ENCODE data around the gene ZNF883.
"Not testable (repeated sequence)": the region's sequence is repeated elsewhere in the genome, so short reads cannot be mapped to it uniquely, and the experiment has no call there.

The ZNF883 gene

DNA sequence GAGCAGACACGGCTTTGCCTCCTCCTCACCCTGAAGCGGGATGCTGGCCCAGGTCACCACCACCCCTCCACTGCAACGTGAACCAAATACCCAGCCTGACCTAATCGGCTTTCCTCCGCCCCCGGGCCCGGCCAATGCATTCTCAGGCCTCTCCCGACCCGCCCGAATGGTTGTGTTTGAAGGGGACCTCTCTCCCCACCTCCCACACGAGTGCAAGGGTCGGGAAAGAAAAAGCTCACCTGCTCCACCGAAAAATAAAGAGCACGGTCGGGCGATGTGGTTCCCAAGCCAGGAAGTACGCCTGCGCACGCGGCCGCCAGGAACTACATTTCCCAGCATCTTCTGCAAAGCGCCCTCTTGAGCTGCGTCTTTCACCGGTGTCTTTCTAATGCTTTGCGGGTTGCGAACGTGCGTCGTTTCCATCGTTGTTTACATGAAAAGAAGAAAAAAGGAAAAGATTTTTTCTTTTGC is at the start of gene ZNF883:
Gene ZNF883 (minus strand): TSS at position 282 of the 471 bp plus-strand sequence.
- Histone ChIP-seq H3K27ac (no peak within 1 kb of the TSS), H3K9ac (ENCODE audit: insufficient read length) (no peak within 1 kb of the TSS), H3K4me3 (peak within 1 kb of the TSS; percentile 72), H3K36me3 (ENCODE audit: insufficient read depth, low read length) (no peaks in the 10 kb centered on the region), H3K9me3 (ENCODE audit: low read depth, low read length) (peaks cover 3% of the 10 kb centered on the region; the same call in 1 of the 2 replicates)
- no peak for TF ChIP-seq EZH2 (IDR thresholded peaks at IDR 0.05)
- TF ChIP-seq POLR2AphosphoS5 (IDR thresholded peaks at IDR 0.05; ENCODE audit: borderline replicate concordance, low read depth, low read length) = no peak; the same call in 1 of the 2 replicates
- no peak for TF ChIP-seq FOXP2 (optimal IDR thresholded peaks at IDR 0.05; ENCODE audit: control extremely low read depth, extremely low read length, insufficient read depth)
- peak; percentile 5 for DNase-seq (ENCODE audit: low read depth, low spot score)

DNA sequence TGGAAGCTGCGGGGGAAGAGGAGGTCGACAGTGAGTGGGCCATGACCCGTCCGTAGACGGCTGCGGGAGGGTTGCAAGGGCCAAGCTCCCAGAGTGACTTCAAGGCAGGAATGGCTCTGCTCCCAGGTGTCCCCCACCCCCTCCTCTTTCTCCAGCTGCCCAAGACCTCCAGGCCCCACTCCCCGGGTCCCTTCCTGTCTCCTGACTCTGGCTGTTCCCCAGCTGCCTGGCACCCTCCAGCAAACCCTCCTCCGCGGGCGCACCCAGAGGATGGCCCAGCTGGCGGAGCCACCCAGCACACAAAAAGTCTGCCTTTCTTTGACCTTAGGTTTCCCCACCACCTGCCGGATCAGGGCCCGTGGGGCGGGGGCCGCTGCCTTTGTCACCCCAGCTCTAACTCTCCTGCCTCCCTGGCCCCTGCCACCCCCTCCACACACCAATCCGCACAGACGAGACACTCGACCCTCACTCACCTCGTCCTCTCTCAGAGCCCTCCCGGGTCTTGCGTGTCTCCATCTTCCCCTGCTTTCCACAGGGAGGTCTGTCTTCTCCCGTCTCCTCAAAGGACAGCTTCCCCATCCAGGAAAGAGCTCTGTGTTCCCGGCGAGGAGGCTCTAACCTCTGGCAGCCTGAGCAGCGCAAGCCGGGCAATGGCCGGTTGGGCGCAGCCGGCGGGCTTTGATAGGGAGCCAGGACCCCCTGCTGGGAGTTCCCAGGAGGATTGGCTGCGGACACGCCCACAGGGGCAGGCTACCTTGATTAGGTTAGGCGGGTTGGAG is 49.3 kb upstream of the ZNF883 start:
- H3K4me3 ChIP-seq; DNase-seq (ENCODE audit: low read depth, low spot score); H3K9ac ChIP-seq (ENCODE audit: insufficient read length); H3K27ac ChIP-seq; H3K36me3 ChIP-seq (ENCODE audit: insufficient read depth, low read length): not testable (repeated sequence)
- H3K9me3 ChIP-seq (ENCODE audit: low read depth, low read length) = peaks cover 12% of the 10 kb centered on the region; the same call in 1 of the 2 replicates

- Histone ChIP-seq H3K27ac (peak overlapping the region; percentile 63), H3K9me3 (ENCODE audit: low read depth, low read length) (peaks cover 12% of the 10 kb centered on the region; the same call in 1 of the 2 replicates), H3K4me3 (peak overlapping the region; percentile 66)
- H3K36me3 ChIP-seq (ENCODE audit: insufficient read depth, low read length); H3K9ac ChIP-seq (ENCODE audit: insufficient read length): not testable (repeated sequence)
- peak; percentile 71 for DNase-seq (ENCODE audit: low read depth, low spot score)
These were observed 47.7 kb upstream of the ZNF883 start for GRCh38 chr9:113059581-113060284.

- Histone ChIP-seq H3K4me3 (peak overlapping the region; percentile 94), H3K9me3 (ENCODE audit: low read depth, low read length) (peaks cover 16% of the 10 kb centered on the region; the same call in 1 of the 2 replicates), H3K36me3 (ENCODE audit: insufficient read depth, low read length) (peaks cover 5% of the 10 kb centered on the region; the same call in 1 of the 2 replicates), H3K9ac (ENCODE audit: insufficient read length) (no peak overlapping the region), H3K27ac (no peak overlapping the region)
- TF ChIP-seq EZH2 (IDR thresholded peaks at IDR 0.05) (no peak), POLR2AphosphoS5 (IDR thresholded peaks at IDR 0.05; ENCODE audit: borderline replicate concordance, low read depth, low read length) (no peak), FOXP2 (optimal IDR thresholded peaks at IDR 0.05; ENCODE audit: control extremely low read depth, extremely low read length, insufficient read depth) (no peak)
- no peak for DNase-seq (ENCODE audit: low read depth, low spot score)
These were observed 45.2 kb upstream of the ZNF883 start for GRCh38 chr9:113057193-113057592.

DNA sequence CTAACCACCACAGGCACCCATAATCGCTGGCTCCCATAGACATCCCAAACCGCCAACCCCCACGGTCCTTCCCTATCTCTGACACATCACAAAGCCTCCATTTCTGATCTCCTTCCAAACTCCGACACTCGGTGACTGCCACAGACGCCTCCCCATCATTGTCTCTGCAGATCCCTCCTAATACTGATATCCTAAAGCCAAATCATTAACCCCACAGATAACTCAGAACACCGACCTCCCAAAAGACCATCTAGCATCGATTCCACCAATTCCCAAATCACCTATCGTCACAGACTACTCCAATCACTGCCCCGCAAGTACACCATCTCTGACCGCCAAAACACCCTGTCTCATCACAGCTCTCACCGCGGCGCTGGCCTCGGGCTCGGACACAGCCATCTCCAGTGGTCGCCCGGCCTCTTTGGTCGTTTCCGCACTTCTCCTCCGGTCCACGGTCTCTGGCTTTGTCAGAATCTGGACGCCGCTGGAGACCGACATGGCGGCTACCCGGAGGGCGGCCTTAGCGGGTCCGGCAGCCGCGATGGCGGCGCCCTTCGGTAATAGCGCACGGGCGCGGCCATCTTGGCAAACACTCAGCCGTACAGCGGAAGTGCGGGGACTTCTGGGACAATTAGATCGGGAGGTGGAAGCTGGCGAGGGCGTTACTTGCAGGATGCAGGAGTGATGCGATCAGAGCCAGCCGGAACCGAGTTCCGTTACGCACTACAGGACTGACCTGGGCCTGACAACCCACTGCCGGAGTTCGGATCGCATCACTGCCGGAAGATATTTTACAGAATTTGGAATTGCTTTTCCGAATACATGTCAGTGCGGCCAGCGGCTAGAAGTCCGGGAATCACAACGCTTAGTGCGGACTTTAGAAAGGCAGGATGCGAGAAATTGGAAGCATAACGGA is 44.5 kb upstream of the ZNF883 start, which contains the start of gene ZFP37:
Gene ZFP37 (minus strand): TSS at position 534 of the 916 bp plus-strand sequence. CDS start 36 bp downstream, at position 498.
- Histone ChIP-seq H3K9ac (ENCODE audit: insufficient read length) (peak within 1 kb of the TSS; percentile 82), H3K27ac (0 out of 2 replicates have a peak within 1 kb of the TSS, but pooled peaks have one; percentile 45), H3K36me3 (ENCODE audit: insufficient read depth, low read length) (peaks cover 5% of the 10 kb centered on the region; the same call in 1 of the 2 replicates), H3K4me3 (peak within 1 kb of the TSS; percentile 94), H3K9me3 (ENCODE audit: low read depth, low read length) (peaks cover 16% of the 10 kb centered on the region; the same call in 1 of the 2 replicates)
- DNase-seq (ENCODE audit: low read depth, low spot score) = peak; percentile 62
- TF ChIP-seq POLR2AphosphoS5 (IDR thresholded peaks at IDR 0.05; ENCODE audit: borderline replicate concordance, low read depth, low read length) = peak; percentile 64
- TF ChIP-seq EZH2 (IDR thresholded peaks at IDR 0.05) = no peak
- no peak for TF ChIP-seq FOXP2 (optimal IDR thresholded peaks at IDR 0.05; ENCODE audit: control extremely low read depth, extremely low read length, insufficient read depth)

DNA sequence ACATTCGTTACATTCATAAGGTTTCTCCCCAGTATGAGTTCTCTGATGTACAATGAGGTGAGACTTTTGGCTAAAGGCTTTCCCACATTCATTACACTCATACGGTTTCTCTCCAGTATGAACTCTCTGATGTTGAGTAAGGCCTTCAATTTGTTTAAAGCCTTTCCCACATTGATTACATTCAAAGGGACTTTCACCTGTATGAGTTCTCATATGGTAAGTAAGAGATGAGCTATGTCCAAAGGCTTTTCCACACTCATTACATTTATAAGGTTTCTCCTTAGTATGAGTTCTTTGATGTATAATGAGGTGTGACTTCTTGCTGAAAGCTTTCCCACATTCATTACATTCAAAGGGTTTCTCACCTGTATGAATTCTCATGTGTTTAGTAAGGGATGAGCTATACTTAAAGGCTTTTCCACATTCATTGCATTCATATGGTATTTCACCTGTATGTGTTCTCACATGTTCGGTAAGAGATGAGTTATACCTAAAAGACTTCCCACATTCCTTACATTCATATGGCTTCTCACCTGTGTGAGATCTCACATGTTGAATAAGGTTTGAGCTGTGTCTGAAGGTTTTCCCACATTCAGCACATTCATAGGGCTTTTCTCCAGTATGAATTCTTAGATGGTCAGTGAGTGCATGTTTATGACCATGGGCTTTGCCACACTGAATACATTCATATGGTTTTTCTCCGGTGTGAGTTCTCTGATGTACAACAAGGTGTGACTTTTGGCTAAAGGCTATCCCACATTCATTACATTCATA is 31.1 kb upstream of the ZNF883 start:
- H3K4me3 ChIP-seq = no peak overlapping the region
- H3K9ac ChIP-seq (ENCODE audit: insufficient read length) = no peak overlapping the region
- no peak for TF ChIP-seq EZH2 (IDR thresholded peaks at IDR 0.05)
- TF ChIP-seq FOXP2 (optimal IDR thresholded peaks at IDR 0.05; ENCODE audit: control extremely low read depth, extremely low read length, insufficient read depth) = no peak
- TF ChIP-seq POLR2AphosphoS5 (IDR thresholded peaks at IDR 0.05; ENCODE audit: borderline replicate concordance, low read depth, low read length) = no peak
- H3K27ac ChIP-seq = no peak overlapping the region
- peaks cover 38% of the 10 kb centered on the region for H3K9me3 ChIP-seq (ENCODE audit: low read depth, low read length)
- H3K36me3 ChIP-seq (ENCODE audit: insufficient read depth, low read length) = peaks cover 57% of the 10 kb centered on the region
- no peak for DNase-seq (ENCODE audit: low read depth, low spot score)

- H3K4me3 ChIP-seq = no peak overlapping the region
- no peaks in the 10 kb centered on the region; the same call in none of the 2 replicates for H3K9me3 ChIP-seq (ENCODE audit: low read depth, low read length)
- no peak overlapping the region for H3K27ac ChIP-seq
- no peak for DNase-seq (ENCODE audit: low read depth, low spot score)
- TF ChIP-seq EZH2 (IDR thresholded peaks at IDR 0.05) = no peak
- TF ChIP-seq POLR2AphosphoS5 (IDR thresholded peaks at IDR 0.05; ENCODE audit: borderline replicate concordance, low read depth, low read length) = no peak
- no peak for TF ChIP-seq FOXP2 (optimal IDR thresholded peaks at IDR 0.05; ENCODE audit: control extremely low read depth, extremely low read length, insufficient read depth)
- H3K36me3 ChIP-seq (ENCODE audit: insufficient read depth, low read length) = no peaks in the 10 kb centered on the region
- no peak overlapping the region for H3K9ac ChIP-seq (ENCODE audit: insufficient read length)
These were observed 14.2 kb upstream of the ZNF883 start for GRCh38 chr9:113026200-113026599.
